GM12891 (cell line): Measurements from ENCODE around the gene SPATA21.

ENCODE experiments used
- POLR2A ChIP-seq: IDR thresholded peaks from 2 replicates; pipeline ENCODE4 v1.6.1; 2011; ENCODE audit warnings: low read depth, low read length, control low read depth
- POLR2AphosphoS5 ChIP-seq: IDR thresholded peaks from 2 replicates; pipeline ENCODE4 v1.6.1; 2011; ENCODE audit warnings: low read depth, low read length, control low read depth
- SPI1 ChIP-seq: IDR thresholded peaks from 2 replicates; pipeline ENCODE4 v1.6.1; 2011; ENCODE audit warnings: low read depth, low read length, control low read depth

- TF ChIP-seq POLR2A (no peak), POLR2AphosphoS5 (no peak), SPI1 (no peak)
These were observed 4.0 kb upstream of the SPATA21 start for GRCh38 chr1:16441282-16441665.
